Naive thymus-derived CD4-positive, alpha-beta T cell (primary cell): ENCODE data around the gene ATP6V0B. TPM values are rescaled to one million over a fixed set of nuclear protein-coding genes. Genes with fewer than 3 reads are reported as not detected.
A peak's percentile ranks its signal among the peaks of the same experiment; 100 is the strongest.

Source experiments
- ATAC-seq: fragments of 150-1000 bp; cut with Tn5 transposase; 2 replicates; pipeline ENCODE4 v1.10.0; 2021; ENCODE audit warnings: mild to moderate bottlenecking, moderate library complexity
- CTCF ChIA-PET: fragments of 350-600 bp; sonication (Branson Sonifier 250); formaldehyde crosslinking; loops from one replicate; lab custom pipeline; 2021; ENCODE audit warnings: antibody characterized with exemption; lab: Charles Lee
- POLR2A ChIA-PET: fragments of 350-600 bp; sonication (Branson Sonifier 250); formaldehyde crosslinking; loops from one replicate; lab custom pipeline; 2021; ENCODE audit warnings: antibody characterized with exemption, inconsistent platforms; lab: Charles Lee
- DNase-seq, 9 donors: peaks; one replicate each; pipeline versions ENCODE4 v3.0.0 to v3.0.0-alpha.2; 2020 to 2022; ENCODE audit warnings: mixed read lengths in 1 of 9
- H3K27ac ChIP-seq: one replicate; pipeline ENCODE4 v1.7.0; 2013; ENCODE audit warnings: mild to moderate bottlenecking, low read depth, low read length, moderate library complexity
- H3K27me3 ChIP-seq, 2 donors: one replicate each; pipeline ENCODE4 v1.7.0; 2013; ENCODE audit warnings: low read length in 2 of 2, mild to moderate bottlenecking in 2 of 2, moderate library complexity in 2 of 2; ENCODE audit not compliant: control insufficient read depth in 2 of 2, insufficient read depth in 2 of 2
- H3K36me3 ChIP-seq, 3 experiments: 1 replicate in 2 of 3; 2 replicates in 1 of 3; pipeline ENCODE4 v1.7.0; 2013; ENCODE audit warnings: low read length in 3 of 3, mild to moderate bottlenecking in 3 of 3, moderate library complexity in 1 of 3; ENCODE audit not compliant: insufficient read depth in 3 of 3, control insufficient read depth in 2 of 3
- H3K4me1 ChIP-seq, 2 donors: one replicate each; pipeline ENCODE4 v1.7.0; 2013; ENCODE audit warnings: low read length in 2 of 2, mild to moderate bottlenecking in 2 of 2, moderate library complexity in 1 of 2; ENCODE audit not compliant: control insufficient read depth in 2 of 2, insufficient read depth in 2 of 2
- H3K4me3 ChIP-seq: 2 replicates; pipeline ENCODE4 v1.7.0; 2013; ENCODE audit warnings: mild to moderate bottlenecking, low read length
- H3K9me3 ChIP-seq, 3 experiments: 1 replicate in 2 of 3; 2 replicates in 1 of 3; pipeline ENCODE4 v1.7.0; 2013; ENCODE audit warnings: low read length in 3 of 3; ENCODE audit not compliant: control insufficient read depth in 2 of 3
- H3K27ac Mint-ChIP-seq, 9 donors: one replicate each; pipeline ENCODE4 v1.8.0; 2020 to 2022; ENCODE audit warnings: mixed read lengths in 9 of 9, mild to moderate bottlenecking in 8 of 9, moderate library complexity in 5 of 9, inconsistent platforms in 2 of 9
- H3K27me3 Mint-ChIP-seq, 5 donors: one replicate each; pipeline ENCODE4 v1.8.0; 2021 to 2022; ENCODE audit warnings: mixed read lengths in 5 of 5, mild to moderate bottlenecking in 1 of 5
- H3K36me3 Mint-ChIP-seq, 5 donors: one replicate each; pipeline ENCODE4 v1.8.0; 2020 to 2022; ENCODE audit warnings: mixed read lengths in 5 of 5, mild to moderate bottlenecking in 3 of 5, inconsistent platforms in 1 of 5
- H3K4me1 Mint-ChIP-seq, 7 donors: one replicate each; pipeline ENCODE4 v1.8.0; 2020 to 2022; ENCODE audit warnings: mixed read lengths in 7 of 7, mild to moderate bottlenecking in 3 of 7, inconsistent platforms in 1 of 7
- H3K4me3 Mint-ChIP-seq, 10 donors: one replicate each; pipeline ENCODE4 v1.8.0; 2020 to 2022; ENCODE audit warnings: mild to moderate bottlenecking in 10 of 10, mixed read lengths in 10 of 10, moderate library complexity in 6 of 10, inconsistent platforms in 2 of 10
- H3K9me3 Mint-ChIP-seq, 11 donors: one replicate each; pipeline ENCODE4 v1.8.0; 2020 to 2022; ENCODE audit warnings: mixed read lengths in 11 of 11, mild to moderate bottlenecking in 4 of 11, inconsistent platforms in 1 of 11, moderate library complexity in 1 of 11
- intact Hi-C, 2 donors: fragments of 100-400 bp; cut with micrococcal nuclease; formaldehyde crosslinking; loops; one replicate each; pipeline ENCODE4 v1.15.1; 2023
- polyA plus RNA-seq, 2 donors: library from polyadenylated mRNA; unstranded; fragments of 300-500 nt; fragmentation: Illumina TruSeq; gene quantifications; one replicate each; pipeline ENCODE4 v1.2.3, GENCODE V29; 2021
- total RNA-seq, 6 experiments: library from RNA in 5 of 6; stranded (reverse) in 5 of 6; gene quantifications; 1 replicate in 5 of 6; 2 replicates in 1 of 6; pipeline ENCODE4 v1.2.3 and lab custom pipeline; 2021 to 2026

The ATP6V0B gene
- total and polyA plus RNA-seq, 7 experiments from 2014 or later, result 47.3 to 166 (median 139) TPM

GRCh38 chr1:43994794-43995790 is 20.3 kb downstream of the ATP6V0B start:
- Mint-ChIP-seq H3K36me3 (no peaks in the 10 kb centered on the region), H3K27me3 (peaks cover 0 to 4% (median 0%) of the 10 kb centered on the region in 5 donors), H3K9me3 (no peaks in the 10 kb centered on the region), H3K27ac (no peak overlapping the region), H3K4me1 (peaks cover 0 to 20% (median 9%) of the 10 kb centered on the region in 7 donors), H3K4me3 (no peak overlapping the region)
- POLR2A ChIA-PET, result interaction anchor here (0.6 kb wide), 1 partner anchor 735 kb away, joined by 3 read pairs; no protein-coding TSS in a partner anchor
- intact Hi-C loops, result no loop called here
- Histone ChIP-seq H3K9me3 (no peaks in the 10 kb centered on the region), H3K27ac (no peak overlapping the region), H3K4me3 (no peak overlapping the region), H3K36me3 (no peaks in the 10 kb centered on the region), H3K27me3 (no peaks in the 10 kb centered on the region), H3K4me1 (peaks cover 0 to 11% of the 10 kb centered on the region in 2 donors)
- ATAC-seq, result no peak
- DNase-seq, result no peak
- CTCF ChIA-PET, result interaction anchor here (1.0 kb wide), 1 partner anchor 10 kb away, joined by 3 read pairs; no protein-coding TSS in a partner anchor

- Histone ChIP-seq H3K36me3 (no peaks in the 10 kb centered on the region), H3K27me3 (peaks cover 0 to 2% of the 10 kb centered on the region in 2 donors), H3K27ac (no peak overlapping the region), H3K9me3 (no peaks in the 10 kb centered on the region), H3K4me1 (peaks cover 0 to 6% of the 10 kb centered on the region in 2 donors), H3K4me3 (no peak overlapping the region)
- Mint-ChIP-seq H3K27me3 (peaks cover 0 to 4% (median 0%) of the 10 kb centered on the region in 5 donors), H3K4me3 (peak overlapping the region in 1 of 10 donors; percentile 25), H3K4me1 (peaks cover 0 to 20% (median 9%) of the 10 kb centered on the region in 7 donors), H3K9me3 (no peaks in the 10 kb centered on the region), H3K36me3 (no peaks in the 10 kb centered on the region), H3K27ac (no peak overlapping the region)
- ChIA-PET POLR2A (no interaction called here), CTCF (interaction anchor here (1.0 kb wide), 1 partner anchor 9 kb away, joined by 3 read pairs; no protein-coding TSS in a partner anchor)
- intact Hi-C loops, result no loop called here
- DNase-seq, result no peak
- ATAC-seq, result no peak
These were observed 21.4 kb downstream of the ATP6V0B start for GRCh38 chr1:43995984-43996732.

GRCh38 chr1:43996733-43997115 is 22.0 kb downstream of the ATP6V0B start:
- H3K4me3 Mint-ChIP-seq, result peak overlapping the region in 1 of 10 donors; percentile 25

GRCh38 chr1:43997295-43997999 is 22.7 kb downstream of the ATP6V0B start:
- Histone ChIP-seq H3K27me3 (peaks cover 0 to 2% of the 10 kb centered on the region in 2 donors), H3K4me1 (peaks cover 0 to under 1% of the 10 kb centered on the region in 2 donors), H3K4me3 (no peak overlapping the region), H3K27ac (no peak overlapping the region), H3K36me3 (no peaks in the 10 kb centered on the region), H3K9me3 (no peaks in the 10 kb centered on the region)
- Mint-ChIP-seq H3K27me3 (peaks cover 0 to 4% (median 0%) of the 10 kb centered on the region in 5 donors), H3K9me3 (no peaks in the 10 kb centered on the region), H3K27ac (no peak overlapping the region), H3K36me3 (no peaks in the 10 kb centered on the region), H3K4me1 (peaks cover 0 to 12% (median 5%) of the 10 kb centered on the region in 7 donors), H3K4me3 (no peak overlapping the region)
- CTCF ChIA-PET, result no interaction called here
- intact Hi-C loops, result no loop called here
- ATAC-seq, result no peak
- no peak for DNase-seq
- POLR2A ChIA-PET, result no interaction called here

More at GRCh38 chr1:43996733-43997115, 22.0 kb downstream of the ATP6V0B start:
- CTCF ChIA-PET, result no interaction called here
- H3K27me3 ChIP-seq, result peaks cover 0 to 2% of the 10 kb centered on the region in 2 donors
- Mint-ChIP-seq H3K4me1 (peaks cover 0 to 19% (median 9%) of the 10 kb centered on the region in 7 donors), H3K36me3 (no peaks in the 10 kb centered on the region), H3K27me3 (peaks cover 0 to 4% (median 0%) of the 10 kb centered on the region in 5 donors), H3K9me3 (no peaks in the 10 kb centered on the region), H3K27ac (no peak overlapping the region)
- no peaks in the 10 kb centered on the region for H3K9me3 ChIP-seq
- ATAC-seq, result no peak
- no peak for DNase-seq
- peaks cover 0 to 6% of the 10 kb centered on the region in 2 donors for H3K4me1 ChIP-seq
- POLR2A ChIA-PET, result no interaction called here
- no peak overlapping the region for H3K4me3 ChIP-seq
- H3K27ac ChIP-seq, result no peak overlapping the region
- H3K36me3 ChIP-seq, result no peaks in the 10 kb centered on the region
- intact Hi-C loops, result no loop called here

GRCh38 chr1:43998000-43998378 is 23.2 kb downstream of the ATP6V0B start:
- intact Hi-C loops, result no loop called here
- no peaks in the 10 kb centered on the region for H3K9me3 Mint-ChIP-seq
- CTCF ChIA-PET, result no interaction called here

GRCh38 chr1:43999455-43999854 is 24.7 kb downstream of the ATP6V0B start:
- Histone ChIP-seq H3K4me1 (no peaks in the 10 kb centered on the region), H3K9me3 (no peaks in the 10 kb centered on the region), H3K27ac (no peak overlapping the region), H3K4me3 (no peak overlapping the region), H3K27me3 (peaks cover 0 to 2% of the 10 kb centered on the region in 2 donors), H3K36me3 (no peaks in the 10 kb centered on the region)
- Mint-ChIP-seq H3K36me3 (no peaks in the 10 kb centered on the region), H3K27ac (no peak overlapping the region), H3K9me3 (no peaks in the 10 kb centered on the region), H3K4me1 (peaks cover 0 to 7% (median 0%) of the 10 kb centered on the region in 7 donors), H3K27me3 (peaks cover 0 to 4% (median 0%) of the 10 kb centered on the region in 5 donors), H3K4me3 (no peak overlapping the region)
- ChIA-PET CTCF (interaction anchor here (1.1 kb wide), 1 partner anchor 37 kb away, joined by 4 read pairs; no protein-coding TSS in a partner anchor), POLR2A (no interaction called here)
- ATAC-seq (no peak), DNase-seq (no peak)
- intact Hi-C loops, result no loop called here

More at GRCh38 chr1:43998000-43998378, 23.2 kb downstream of the ATP6V0B start:
- no peak overlapping the region for H3K4me3 ChIP-seq
- peaks cover 0 to 2% of the 10 kb centered on the region in 2 donors for H3K27me3 ChIP-seq
- Mint-ChIP-seq H3K27ac (no peak overlapping the region), H3K36me3 (no peaks in the 10 kb centered on the region), H3K4me3 (no peak overlapping the region), H3K4me1 (peaks cover 0 to 7% (median 0%) of the 10 kb centered on the region in 7 donors), H3K27me3 (peaks cover 0 to 4% (median 0%) of the 10 kb centered on the region in 5 donors)
- ATAC-seq, result no peak
- no peaks in the 10 kb centered on the region for H3K36me3 ChIP-seq
- H3K9me3 ChIP-seq, result no peaks in the 10 kb centered on the region
- H3K27ac ChIP-seq, result no peak overlapping the region
- POLR2A ChIA-PET, result no interaction called here
- no peak for DNase-seq
- no peaks in the 10 kb centered on the region for H3K4me1 ChIP-seq
